HL-60 (cell line): ENCODE measurements around the gene KRT3.

ENCODE experiments used
- GABPA ChIP-seq: IDR thresholded peaks from 2 replicates; pipeline ENCODE4 v1.6.1; 2012; ENCODE audit warnings: low read depth
- POLR2AphosphoS5 ChIP-seq: IDR thresholded peaks from 2 replicates; pipeline ENCODE4 v1.6.1; 2012; ENCODE audit warnings: low read depth
- REST ChIP-seq: IDR thresholded peaks from 2 replicates; pipeline ENCODE4 v1.6.1; 2012; ENCODE audit warnings: low read depth; ENCODE audit not compliant: insufficient replicate concordance
- TF ChIP-seq, protein P1 (sequence below): IDR thresholded peaks from one replicate; pipeline ENCODE4 v1.5.1; 2011; ENCODE audit warnings: low read length, control low read depth, inconsistent platforms; ENCODE audit not compliant: insufficient read depth

GRCh38 chr12:52790427-52791270 lies 5.3 kb downstream of the KRT3 start:
- TF ChIP-seq POLR2AphosphoS5 (no peak), GABPA (no peak), REST (no peak)
- TF ChIP-seq, protein P1, sequence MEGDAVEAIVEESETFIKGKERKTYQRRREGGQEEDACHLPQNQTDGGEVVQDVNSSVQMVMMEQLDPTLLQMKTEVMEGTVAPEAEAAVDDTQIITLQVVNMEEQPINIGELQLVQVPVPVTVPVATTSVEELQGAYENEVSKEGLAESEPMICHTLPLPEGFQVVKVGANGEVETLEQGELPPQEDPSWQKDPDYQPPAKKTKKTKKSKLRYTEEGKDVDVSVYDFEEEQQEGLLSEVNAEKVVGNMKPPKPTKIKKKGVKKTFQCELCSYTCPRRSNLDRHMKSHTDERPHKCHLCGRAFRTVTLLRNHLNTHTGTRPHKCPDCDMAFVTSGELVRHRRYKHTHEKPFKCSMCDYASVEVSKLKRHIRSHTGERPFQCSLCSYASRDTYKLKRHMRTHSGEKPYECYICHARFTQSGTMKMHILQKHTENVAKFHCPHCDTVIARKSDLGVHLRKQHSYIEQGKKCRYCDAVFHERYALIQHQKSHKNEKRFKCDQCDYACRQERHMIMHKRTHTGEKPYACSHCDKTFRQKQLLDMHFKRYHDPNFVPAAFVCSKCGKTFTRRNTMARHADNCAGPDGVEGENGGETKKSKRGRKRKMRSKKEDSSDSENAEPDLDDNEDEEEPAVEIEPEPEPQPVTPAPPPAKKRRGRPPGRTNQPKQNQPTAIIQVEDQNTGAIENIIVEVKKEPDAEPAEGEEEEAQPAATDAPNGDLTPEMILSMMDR, result no peak
